ENCODE measurements around the gene ATP6V0E1. TPM values are rescaled to one million over a fixed set of nuclear protein-coding genes. Genes with fewer than 3 reads are reported as not detected.
"Not testable (repeated sequence)": the region's sequence is repeated elsewhere in the genome, so short reads cannot be mapped to it uniquely, and the experiment has no call there.

The ATP6V0E1 gene
- total RNA-seq, 1 experiment from 2014 or later, result 332 TPM

- TF ChIP-seq SIN3A (IDR thresholded peaks at IDR 0.05; ENCODE audit: borderline replicate concordance, insufficient read depth, low read depth, low read length), result no peak
- TF ChIP-seq POLR2AphosphoS5 (IDR thresholded peaks at IDR 0.05; ENCODE audit: low read depth, low read length), result no peak
- TF ChIP-seq TCF7L2 (IDR thresholded peaks at IDR 0.05; ENCODE audit: low read depth, low read length), result no peak
- TF ChIP-seq CTCF (IDR thresholded peaks at IDR 0.05), result no peak
- TF ChIP-seq REST (IDR thresholded peaks at IDR 0.05; ENCODE audit: insufficient read depth in 1 of 2, low read depth in 2 of 2, low read length in 1 of 2), result no peak
- intact Hi-C loops (cut with micrococcal nuclease; ENCODE audit: unreplicated experiment), result no loop called here
- no peaks in the 10 kb centered on the region for H3K27me3 ChIP-seq (ENCODE audit: control insufficient read depth, insufficient read depth, low read length)
- POLR2A ChIA-PET, result no interaction called here
- in situ Hi-C loops (cut with HindIII; ENCODE audit: low pct_unique_long_range_greater_than_20kb, low sequenced_read_pairs), result no loop called here
- H3K4me3 ChIP-seq (ENCODE audit: low read depth in 2 of 2, low read length in 2 of 2), result peak overlapping the region in 1 of 2 experiments; percentile 19; a peak in 1 of 4 replicates
- peaks cover 18% of the 10 kb centered on the region for H3K4me1 ChIP-seq (ENCODE audit: control insufficient read depth, insufficient read depth, low read length)
- no TSS peak for BruUV-seq (replicated peaks)
- H3K27ac ChIP-seq (ENCODE audit: low read length), result peak overlapping the region; percentile 78
- no peaks in the 10 kb centered on the region for H3K36me3 ChIP-seq (ENCODE audit: control insufficient read depth, insufficient read depth, low read length)
- peak; percentile 92 for ATAC-seq
- DNase-seq (ENCODE audit: low read depth, low spot score), result peak; percentile 20
- H3K9me3 ChIP-seq (ENCODE audit: control insufficient read depth, insufficient read depth, low read depth, low read length), result no peaks in the 10 kb centered on the region
- CTCF ChIA-PET, result no interaction called here
Observed at GRCh38 chr5:173016598-173017046, 33.1 kb downstream of the ATP6V0E1 start.

GRCh38 chr5:173017087-173017486 is 33.5 kb downstream of the ATP6V0E1 start:
- H3K9me3 ChIP-seq (ENCODE audit: control insufficient read depth, insufficient read depth, low read depth, low read length); H3K27me3 ChIP-seq (ENCODE audit: control insufficient read depth, insufficient read depth, low read length); DNase-seq (ENCODE audit: low read depth, low spot score); H3K4me3 ChIP-seq (ENCODE audit: low read depth in 2 of 2, low read length in 2 of 2); POLR2A ChIA-PET; CTCF ChIA-PET; H3K36me3 ChIP-seq (ENCODE audit: control insufficient read depth, insufficient read depth, low read length); intact Hi-C loops (cut with micrococcal nuclease; ENCODE audit: unreplicated experiment); BruUV-seq (replicated peaks); in situ Hi-C loops (cut with HindIII; ENCODE audit: low pct_unique_long_range_greater_than_20kb, low sequenced_read_pairs): not testable (repeated sequence)
- Histone ChIP-seq H3K4me1 (ENCODE audit: control insufficient read depth, insufficient read depth, low read length) (peaks cover 18% of the 10 kb centered on the region), H3K27ac (ENCODE audit: low read length) (peak overlapping the region; percentile 78)
- ATAC-seq, result peak; percentile 24; the same call in 1 of the 2 replicates

GRCh38 chr5:173018358-173018757 is 34.8 kb downstream of the ATP6V0E1 start:
- H3K36me3 ChIP-seq (ENCODE audit: control insufficient read depth, insufficient read depth, low read length), result no peaks in the 10 kb centered on the region
- in situ Hi-C loops (cut with HindIII; ENCODE audit: low pct_unique_long_range_greater_than_20kb, low sequenced_read_pairs) (no loop called here), intact Hi-C loops (cut with micrococcal nuclease; ENCODE audit: unreplicated experiment) (no loop called here)
- ATAC-seq (no peak), DNase-seq (ENCODE audit: low read depth, low spot score) (no peak)
- H3K27ac ChIP-seq (ENCODE audit: low read length), result no peak overlapping the region
- TF ChIP-seq REST (IDR thresholded peaks at IDR 0.05; ENCODE audit: insufficient read depth in 1 of 2, low read depth in 2 of 2, low read length in 1 of 2) (no peak), SIN3A (IDR thresholded peaks at IDR 0.05; ENCODE audit: borderline replicate concordance, insufficient read depth, low read depth, low read length) (no peak), CTCF (IDR thresholded peaks at IDR 0.05) (no peak), POLR2AphosphoS5 (IDR thresholded peaks at IDR 0.05; ENCODE audit: low read depth, low read length) (no peak), TCF7L2 (IDR thresholded peaks at IDR 0.05; ENCODE audit: low read depth, low read length) (no peak)
- POLR2A ChIA-PET, result no interaction called here
- peaks cover 18% of the 10 kb centered on the region for H3K4me1 ChIP-seq (ENCODE audit: control insufficient read depth, insufficient read depth, low read length)
- no peaks in the 10 kb centered on the region for H3K9me3 ChIP-seq (ENCODE audit: control insufficient read depth, insufficient read depth, low read depth, low read length)
- H3K4me3 ChIP-seq (ENCODE audit: low read depth in 2 of 2, low read length in 2 of 2), result no peak overlapping the region
- no peaks in the 10 kb centered on the region for H3K27me3 ChIP-seq (ENCODE audit: control insufficient read depth, insufficient read depth, low read length)
- BruUV-seq (replicated peaks), result no TSS peak
- CTCF ChIA-PET, result no interaction called here
